Adipose tissue (tissue), 3 donors: ENCODE data around the gene ATP6V1E1. TPM values are rescaled to one million over a fixed set of nuclear protein-coding genes. Genes with fewer than 3 reads are reported as not detected.
"Not testable (repeated sequence)": the region's sequence is repeated elsewhere in the genome, so short reads cannot be mapped to it uniquely, and the experiment has no call there.

ENCODE experiments used
- H3K27ac ChIP-seq: one replicate; pipeline ENCODE4 v1.5.1; 2013; ENCODE audit warnings: low read depth, low read length
- WGBS, 3 donors: extraction: QIAGEN DNeasy Blood & Tissue Kit; methylation state at CpG; one replicate each; pipeline ENCODE4 v1.1.7; 2013; 5-methylcytosine and 5-hydroxymethylcytosine counted together
- polyA plus RNA-seq, 3 donors: library from polyadenylated mRNA; stranded (reverse); fragments of 200-250 nt; gene quantifications; one replicate each; pipeline ENCODE4 v1.2.3, GENCODE V29; 2013
- donor health status: healthy with polysubstance abuse.
- donor health status: Bipolar disorder and iron deficiency.
- donor health status: healthy.

The ATP6V1E1 gene
- polyA plus RNA-seq, 3 donors = 48.5 to 149 (median 132) TPM

- 48 to 55% (median 53%) methylated on average over 10 of the region's 10 CpGs for WGBS, 3 donors
- H3K27ac ChIP-seq = peak overlapping the region; percentile 96
Measured at GRCh38 chr22:17637490-17638181, 9.1 kb upstream of the ATP6V1E1 start.

DNA sequence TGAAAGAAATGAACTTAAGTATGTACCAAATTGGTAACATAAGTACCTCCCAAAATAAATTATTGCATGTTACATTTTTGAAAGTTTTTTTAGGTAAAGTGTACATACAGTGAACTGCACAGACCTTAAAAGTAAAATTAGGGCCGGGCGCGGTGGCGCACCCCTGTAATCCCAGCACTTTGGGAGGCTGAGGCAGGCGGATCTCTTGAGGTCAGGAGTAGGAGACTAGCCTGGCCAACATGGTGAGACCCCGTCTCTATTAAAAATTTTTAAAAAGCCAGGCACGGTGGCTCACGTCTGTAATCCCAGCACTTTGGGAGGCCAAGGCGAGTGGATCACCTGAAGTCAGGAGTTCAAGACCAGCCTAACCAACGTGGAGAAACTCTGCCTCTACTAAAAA, 8.3 kb upstream of the ATP6V1E1 start:
- 82 to 88% (median 88%) methylated on average over 10 of the region's 10 CpGs for WGBS, 3 donors

GRCh38 chr22:17634696-17635095, 6.1 kb upstream of the ATP6V1E1 start:
- 88 to 94% (median 93%) methylated on average over 3 of the region's 3 CpGs for WGBS, 3 donors

More for the DNA sequence above, 8.3 kb upstream of the ATP6V1E1 start:
- not testable (repeated sequence) for H3K27ac ChIP-seq

DNA sequence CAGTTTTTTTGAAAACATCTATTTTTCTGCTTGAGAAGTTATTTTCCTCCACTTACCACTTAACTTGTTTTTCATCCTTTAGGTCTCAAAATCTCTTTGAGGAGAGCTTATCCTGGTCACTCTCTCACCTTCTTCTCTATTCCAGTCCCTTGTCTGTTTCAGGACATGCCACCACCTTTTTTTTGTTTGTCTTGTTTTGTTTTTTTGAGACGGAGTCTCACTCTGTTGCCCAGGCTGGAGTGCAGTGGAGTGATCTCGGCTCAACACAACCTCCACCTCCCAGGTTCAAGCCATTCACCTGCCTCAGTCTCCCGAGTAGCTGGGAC, 5.4 kb upstream of the ATP6V1E1 start:
- whole genome bisulfite sequencing, 3 donors = 86 to 89% (median 88%) methylated on average over 3 of the region's 3 CpGs

More at GRCh38 chr22:17634696-17635095, 6.1 kb upstream of the ATP6V1E1 start:
- H3K27ac ChIP-seq = no peak overlapping the region

GRCh38 chr22:17633217-17633997, 4.9 kb upstream of the ATP6V1E1 start:
- 63 to 68% (median 64%) methylated on average over 4 of the region's 4 CpGs for WGBS, 3 donors

More for the DNA sequence above, 5.4 kb upstream of the ATP6V1E1 start:
- H3K27ac ChIP-seq = no peak overlapping the region

DNA sequence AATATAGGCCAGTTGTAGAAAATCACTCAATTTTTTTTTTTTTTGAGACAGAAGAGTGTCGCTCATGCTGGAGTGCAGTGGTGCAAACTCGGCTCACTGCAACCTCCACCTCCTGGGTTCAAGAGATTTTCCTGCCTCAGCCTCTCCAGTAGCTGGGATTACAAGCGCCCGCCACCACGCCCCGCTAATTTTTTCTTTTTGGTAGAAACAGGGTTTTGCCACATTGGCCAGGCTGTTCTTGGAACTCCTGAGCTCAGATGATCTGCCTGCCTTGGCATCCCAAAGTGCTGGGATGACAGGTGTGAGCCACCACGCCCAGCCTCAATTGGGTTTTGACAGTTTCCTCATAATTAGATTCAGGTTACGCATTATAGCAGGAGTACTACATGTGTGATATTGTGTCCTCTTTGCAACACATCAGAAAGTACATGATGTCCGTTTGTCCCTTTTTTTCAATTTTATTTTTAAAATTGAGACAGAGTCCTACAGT, 2.6 kb upstream of the ATP6V1E1 start:
- no peak overlapping the region for H3K27ac ChIP-seq
- WGBS, 3 donors = 93 to 95% (median 95%) methylated on average over 9 of the region's 9 CpGs

More at GRCh38 chr22:17633217-17633997, 4.9 kb upstream of the ATP6V1E1 start:
- H3K27ac ChIP-seq = no peak overlapping the region

DNA sequence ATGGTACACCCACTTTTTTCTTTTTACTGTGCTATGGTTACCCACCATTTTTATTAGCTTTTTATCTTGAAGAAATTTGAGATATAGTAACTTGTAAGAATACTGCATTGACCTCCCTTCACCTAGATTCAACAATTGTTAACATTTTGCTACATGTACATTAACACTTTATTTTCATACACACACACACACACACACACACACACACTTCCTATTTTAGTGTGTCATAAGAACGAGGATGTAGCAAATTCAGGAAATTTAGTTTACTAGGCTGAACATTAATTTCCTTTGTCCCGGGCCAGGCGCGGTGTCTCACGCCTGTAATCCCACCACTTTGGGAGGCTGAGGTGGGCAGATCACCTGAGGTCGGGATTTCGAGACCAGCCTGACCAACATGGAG, 1.1 kb upstream of the ATP6V1E1 start:
- 54 to 84% (median 61%) methylated on average over 7 of the region's 7 CpGs for WGBS, 3 donors
- no peak overlapping the region for H3K27ac ChIP-seq

DNA sequence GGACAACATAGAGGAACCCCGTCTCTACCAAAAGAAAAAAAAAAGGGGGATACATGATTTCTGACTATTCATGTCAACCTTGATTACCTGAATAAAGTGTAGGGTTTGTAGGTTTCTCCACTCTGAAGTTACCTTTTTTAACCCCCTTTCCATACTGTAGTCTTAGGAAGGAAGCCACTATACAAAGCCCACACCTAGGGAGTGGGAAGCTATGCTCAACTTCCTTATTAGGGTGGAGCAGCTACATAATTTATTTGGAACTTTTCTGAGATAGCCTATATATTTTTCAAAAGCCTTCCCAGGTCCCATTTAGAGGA, 582 bp upstream of the ATP6V1E1 start:
- 0% methylated on average over 1 of the region's 1 CpG for WGBS, 3 donors
- peak overlapping the region; percentile 48 for H3K27ac ChIP-seq

DNA sequence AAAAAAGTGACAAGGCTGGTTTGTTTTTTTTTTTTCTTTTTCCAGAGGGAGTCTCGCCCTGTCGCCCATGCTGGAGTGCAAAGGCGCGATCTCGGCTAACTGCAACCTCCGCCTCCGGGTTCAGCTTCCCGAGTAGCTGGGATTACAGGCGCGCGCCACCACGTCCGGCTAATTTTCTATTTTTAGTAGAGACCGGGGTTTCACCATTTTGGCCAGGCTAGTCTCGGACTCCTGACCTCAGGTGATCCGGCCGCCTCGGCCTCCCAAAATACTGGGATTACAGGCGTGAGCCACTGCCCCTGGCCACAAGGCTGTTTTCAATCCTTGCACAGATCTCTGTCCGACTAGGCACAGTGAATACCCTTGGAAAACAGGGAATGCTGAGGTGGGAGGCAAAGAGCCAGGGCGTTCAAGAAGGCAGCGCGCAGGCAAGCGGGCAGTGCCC, 566 bp downstream of the ATP6V1E1 start:
- 4 to 14% (median 6%) methylated on average over 24 of the region's 24 CpGs for WGBS, 3 donors
- peak overlapping the region; percentile 44 for H3K27ac ChIP-seq

GRCh38 chr22:17613280-17613679, 15.3 kb downstream of the ATP6V1E1 start:
- WGBS, 3 donors = 85 to 95% (median 86%) methylated on average over 7 of the region's 7 CpGs
- H3K27ac ChIP-seq = no peak overlapping the region

GRCh38 chr22:17612057-17612456, 16.5 kb downstream of the ATP6V1E1 start:
- WGBS, 3 donors = 56 to 81% (median 68%) methylated on average over 3 of the region's 3 CpGs
- no peak overlapping the region for H3K27ac ChIP-seq

- 87 to 95% (median 94%) methylated on average over 4 of the region's 4 CpGs for WGBS, 3 donors
- no peak overlapping the region for H3K27ac ChIP-seq
Measured at GRCh38 chr22:17607891-17608521, 20.5 kb downstream of the ATP6V1E1 start.

GRCh38 chr22:17606496-17606895, 22.1 kb downstream of the ATP6V1E1 start:
- 45 to 53% (median 53%) methylated on average over 5 of the region's 5 CpGs for WGBS, 3 donors
- H3K27ac ChIP-seq = no peak overlapping the region

DNA sequence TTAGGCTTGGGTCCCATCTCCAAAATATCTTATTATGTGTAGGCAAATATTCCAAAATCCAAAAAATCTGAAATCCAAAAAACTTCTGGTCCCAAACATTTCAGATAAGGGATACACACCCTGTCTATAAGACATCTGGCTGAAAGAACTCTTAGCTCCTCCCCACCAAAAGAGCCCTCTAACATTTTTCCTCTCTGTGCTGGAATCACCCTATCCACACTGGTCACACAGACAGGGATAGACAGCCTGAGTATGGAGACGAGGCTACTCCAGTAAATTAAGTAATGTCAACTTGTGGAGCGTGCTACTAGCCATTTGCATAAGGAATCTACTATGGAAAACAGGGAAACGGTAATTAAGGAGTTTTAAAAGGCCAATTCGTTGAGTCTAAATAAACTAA, 24.9 kb downstream of the ATP6V1E1 start:
- no peak overlapping the region for H3K27ac ChIP-seq
- WGBS, 3 donors = 82 to 96% (median 89%) methylated on average over 4 of the region's 4 CpGs

DNA sequence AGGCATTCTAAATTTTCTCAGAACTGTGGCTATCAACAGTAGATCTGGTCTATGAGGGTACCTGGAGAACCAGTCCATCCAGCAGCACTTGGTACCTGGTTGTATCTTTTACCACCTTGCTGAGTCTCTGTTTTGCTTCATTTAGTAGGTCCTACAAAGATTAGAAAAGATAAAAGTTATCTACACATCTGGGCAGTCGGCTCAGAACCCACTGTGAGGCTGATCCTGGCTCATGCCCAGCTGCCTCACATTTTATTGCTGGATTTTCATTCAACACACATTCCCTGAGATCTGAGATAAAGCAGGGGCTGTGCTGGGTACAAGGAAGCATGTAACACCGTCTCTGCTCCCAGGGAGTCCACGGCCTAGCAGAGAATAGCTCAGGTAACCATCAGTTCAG, 27.5 kb downstream of the ATP6V1E1 start:
- H3K27ac ChIP-seq = no peak overlapping the region
- 54 to 80% (median 72%) methylated on average over 3 of the region's 3 CpGs for WGBS, 3 donors

- 92 to 98% (median 97%) methylated on average over 4 of the region's 4 CpGs for WGBS, 3 donors
- no peak overlapping the region for H3K27ac ChIP-seq
Measured at GRCh38 chr22:17598318-17598717, 30.2 kb downstream of the ATP6V1E1 start.

GRCh38 chr22:17597217-17597616, 31.3 kb downstream of the ATP6V1E1 start:
- no peak overlapping the region for H3K27ac ChIP-seq
- 98 to 99% (median 98%) methylated on average over 2 of the region's 2 CpGs for WGBS, 3 donors

DNA sequence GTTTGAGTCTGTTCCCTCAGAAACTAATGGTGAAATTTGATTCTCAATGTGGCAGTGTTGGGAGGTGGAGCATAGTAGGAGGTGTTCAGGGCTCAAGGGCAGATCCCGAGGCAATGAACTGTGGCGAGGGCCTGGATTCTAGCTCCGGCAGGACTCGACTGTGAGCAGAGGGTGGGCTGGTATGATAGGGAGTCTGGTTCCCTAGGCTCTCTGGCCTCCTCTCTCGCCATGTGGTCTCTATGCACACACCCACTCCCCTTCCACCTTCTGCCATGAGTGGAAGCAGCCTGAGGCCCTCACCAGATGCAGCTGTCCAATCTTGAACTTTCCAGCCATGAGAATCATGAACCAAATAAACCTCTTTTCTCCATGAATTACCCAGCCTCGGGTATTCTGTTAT, 32.3 kb downstream of the ATP6V1E1 start:
- H3K27ac ChIP-seq = no peak overlapping the region

DNA sequence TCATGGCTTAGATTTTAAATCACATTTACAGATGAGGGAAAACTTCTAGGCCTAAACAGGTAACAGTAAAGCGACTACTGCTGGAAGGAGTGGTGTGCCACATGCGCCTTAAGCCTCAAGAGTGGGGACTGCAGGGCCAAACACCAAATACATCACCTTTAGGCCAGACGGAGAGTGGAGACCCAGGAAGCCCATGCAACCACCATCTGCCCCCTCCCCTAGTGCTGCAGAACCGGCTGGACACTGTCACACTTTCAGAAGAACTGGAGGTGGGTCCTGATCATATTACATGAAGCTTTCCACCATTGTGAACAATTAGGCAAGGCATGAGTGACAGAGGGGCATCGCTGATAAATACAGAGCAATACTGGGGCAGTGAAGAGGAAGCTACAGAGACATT, 36.3 kb downstream of the ATP6V1E1 start:
- 88 to 89% (median 89%) methylated on average over 5 of the region's 5 CpGs for WGBS, 3 donors
- no peak overlapping the region for H3K27ac ChIP-seq

More for the DNA sequence above, 32.3 kb downstream of the ATP6V1E1 start:
- WGBS, 3 donors = 95 to 97% (median 96%) methylated on average over 6 of the region's 6 CpGs
